Liver (tissue), 9 donors: ENCODE measurements around the gene SMAD5. TPM values are rescaled to one million over a fixed set of nuclear protein-coding genes. Genes with fewer than 3 reads are reported as not detected.

Experiments
- DNase-seq: peaks from one replicate; pipeline ENCODE4 v3.0.0-alpha.2; 2017; ENCODE audit warnings: low spot score
- H3K27ac ChIP-seq, 2 donors: one replicate each; pipeline ENCODE4 v1.7.0; 2013; ENCODE audit warnings: inconsistent platforms in 2 of 2, low read length in 2 of 2, control low read depth in 1 of 2, low read depth in 1 of 2, mild to moderate bottlenecking in 1 of 2
- H3K27me3 ChIP-seq, 4 donors: one replicate each; pipeline versions ENCODE4 v1.6.1 to v1.7.0; 2013; ENCODE audit warnings: low read length in 3 of 4, inconsistent platforms in 1 of 4, mild to moderate bottlenecking in 1 of 4, moderate library complexity in 1 of 4; ENCODE audit not compliant: control insufficient read depth in 4 of 4, insufficient read depth in 4 of 4
- H3K36me3 ChIP-seq, 4 donors: one replicate each; pipeline versions ENCODE4 v1.6.1 to v1.7.0; 2013; ENCODE audit warnings: low read length in 3 of 4, mild to moderate bottlenecking in 3 of 4, low read depth in 1 of 4, moderate library complexity in 1 of 4; ENCODE audit not compliant: control insufficient read depth in 4 of 4, insufficient read depth in 3 of 4
- H3K4me1 ChIP-seq, 4 donors: one replicate each; pipeline versions ENCODE4 v1.6.1 to v1.7.0; 2013; ENCODE audit warnings: low read length in 3 of 4, mild to moderate bottlenecking in 3 of 4, moderate library complexity in 1 of 4; ENCODE audit not compliant: control insufficient read depth in 4 of 4, insufficient read depth in 4 of 4
- H3K4me3 ChIP-seq, 3 donors: one replicate each; pipeline versions ENCODE4 v1.6.1 to v1.7.0; 2013; ENCODE audit warnings: low read length in 3 of 3, control low read depth in 1 of 3, low read depth in 1 of 3, mild to moderate bottlenecking in 1 of 3
- H3K9ac ChIP-seq, 2 donors: one replicate each; pipeline ENCODE4 v1.7.0; 2013; ENCODE audit warnings: low read length in 2 of 2, mild to moderate bottlenecking in 2 of 2, moderate library complexity in 2 of 2, control low read depth in 1 of 2, low read depth in 1 of 2
- H3K9me3 ChIP-seq, 4 donors: one replicate each; pipeline versions ENCODE4 v1.6.1 to v1.7.0; 2013; ENCODE audit warnings: low read length in 3 of 4; ENCODE audit not compliant: control insufficient read depth in 4 of 4
- ATF3 ChIP-seq: IDR thresholded peaks from 2 replicates; pipeline ENCODE4 v1.6.1; 2016; ENCODE audit warnings: antibody characterized with exemption
- EGR1 ChIP-seq, 2 donors: IDR thresholded peaks; 2 replicates each; pipeline ENCODE4 v1.6.1; 2016 to 2018; ENCODE audit warnings: antibody characterized with exemption in 2 of 2, low read depth in 2 of 2
- FOXA2 ChIP-seq: IDR thresholded peaks from 2 replicates; pipeline ENCODE4 v1.6.1; 2016; ENCODE audit warnings: antibody characterized with exemption
- GABPA ChIP-seq, 2 donors: IDR thresholded peaks in 1 of 2; conservative IDR thresholded peaks in 1 of 2; 2 replicates each; pipeline ENCODE4 v1.6.1; 2016; ENCODE audit warnings: antibody characterized with exemption in 2 of 2, mild to moderate bottlenecking in 1 of 2, moderate library complexity in 1 of 2
- HNF4A ChIP-seq, 2 donors: conservative IDR thresholded peaks; 2 replicates each; pipeline ENCODE4 v1.6.1; 2016; ENCODE audit warnings: antibody characterized with exemption in 2 of 2, mild to moderate bottlenecking in 2 of 2
- HNF4G ChIP-seq: IDR thresholded peaks from 2 replicates; pipeline ENCODE4 v1.6.1; 2016; ENCODE audit warnings: antibody characterized with exemption
- JUND ChIP-seq, 2 donors: IDR thresholded peaks; 2 replicates each; pipeline ENCODE4 v1.6.1; 2016; ENCODE audit warnings: antibody characterized with exemption in 2 of 2
- MAX ChIP-seq: IDR thresholded peaks from 2 replicates; pipeline ENCODE4 v1.6.1; 2016; ENCODE audit warnings: antibody characterized with exemption
- NR2F2 ChIP-seq: IDR thresholded peaks from 2 replicates; pipeline ENCODE4 v1.6.1; 2016; ENCODE audit warnings: antibody characterized with exemption
- RAD21 ChIP-seq, 2 donors: IDR thresholded peaks; 2 replicates each; pipeline ENCODE4 v1.6.1; 2016; ENCODE audit warnings: antibody characterized with exemption in 2 of 2, mild to moderate bottlenecking in 2 of 2
- REST ChIP-seq: IDR thresholded peaks from 2 replicates; pipeline ENCODE4 v1.6.1; 2016; ENCODE audit warnings: antibody characterized with exemption, mild to moderate bottlenecking
- RXRA ChIP-seq, 2 donors: IDR thresholded peaks; 2 replicates each; pipeline ENCODE4 v1.6.1; 2017 to 2018; ENCODE audit warnings: antibody characterized with exemption in 2 of 2, mild to moderate bottlenecking in 1 of 2
- SP1 ChIP-seq: IDR thresholded peaks from 2 replicates; pipeline ENCODE4 v1.6.1; 2018; ENCODE audit warnings: antibody characterized with exemption, mild to moderate bottlenecking
- TAF1 ChIP-seq: conservative IDR thresholded peaks from 2 replicates; pipeline ENCODE4 v1.6.1; 2016; ENCODE audit warnings: antibody characterized with exemption, mild to moderate bottlenecking
- YY1 ChIP-seq: IDR thresholded peaks from 2 replicates; pipeline ENCODE4 v1.6.1; 2016; ENCODE audit warnings: antibody characterized with exemption, mild to moderate bottlenecking
- WGBS: extraction: QIAGEN DNeasy Blood & Tissue Kit; methylation state at CpG from one replicate; pipeline ENCODE4 v1.1.7; 2013; 5-methylcytosine and 5-hydroxymethylcytosine counted together
- polyA plus RNA-seq, 2 donors: library from polyadenylated mRNA; stranded (reverse) in 1 of 2; unstranded in 1 of 2; fragments of 200-250 nt in 1 of 2; fragments of >200 nt in 1 of 2; fragmentation: Nextera tagmentation in 1 of 2; extraction: Ambion mirVana in 1 of 2; gene quantifications; one replicate each; pipeline versions ENCODE4 v1.2.1 to v1.2.3, GENCODE V29; 2013 to 2015
- total RNA-seq, 2 donors: library from RNA; depleted of rRNA; stranded (reverse); fragments of >200 nt; gene quantifications; one replicate each; pipeline ENCODE4 v1.2.3, GENCODE V29; 2014
- TF ChIP-seq, protein P1 (sequence below): IDR thresholded peaks from 2 replicates; pipeline ENCODE4 v1.6.1; 2016; ENCODE audit warnings: antibody characterized with exemption
- TF ChIP-seq, protein P2 (sequence below): fragments of 150-350 bp; IDR thresholded peaks from 2 replicates; pipeline ENCODE4 v1.5.1; 2017; ENCODE audit warnings: improper control_type of control experiment, low read depth, low read length; ENCODE audit not compliant: missing input control
- donor health status: healthy.
- donor health status: healthy.
- donor health status: healthy.
- donor health status: healthy.
- donor health status: healthy.

SMAD5 gene
- total and polyA plus RNA-seq, 4 donors: 5.9 to 42.0 (median 16.3) TPM

GRCh38 chr5:136133922-136134379 is 1.3 kb downstream of the SMAD5 start:
- H3K27me3 ChIP-seq: no peaks in the 10 kb centered on the region
- DNase-seq: no peak
- H3K36me3 ChIP-seq: no peaks in the 10 kb centered on the region
- peak overlapping the region; percentile 97 to 99 for H3K9ac ChIP-seq
- 9% methylated on average over 5 of the region's 5 CpGs for WGBS
- H3K27ac ChIP-seq: peak overlapping the region; percentile 99 to 100
- H3K4me3 ChIP-seq: peak overlapping the region; percentile 92 to 98 (median 94)
- H3K9me3 ChIP-seq: no peaks in the 10 kb centered on the region
- H3K4me1 ChIP-seq: peaks cover 15 to 27% (median 19%) of the 10 kb centered on the region in 4 donors
- TF ChIP-seq SP1 (no peak), TAF1 (no peak), YY1 (no peak), HNF4A (conservative IDR thresholded peaks at IDR 0.05) (no peak), MAX (no peak), NR2F2 (no peak), REST (no peak), JUND (IDR thresholded peaks at IDR 0.05) (no peak), FOXA2 (no peak), HNF4G (no peak), GABPA (IDR thresholded peaks at IDR 0.05 in 1 of 2, conservative IDR thresholded peaks at IDR 0.05 in 1 of 2) (no peak), RAD21 (IDR thresholded peaks at IDR 0.05) (no peak), EGR1 (IDR thresholded peaks at IDR 0.05; ENCODE audit: low read depth in 2 of 2) (no peak), ATF3 (no peak)
- TF ChIP-seq, protein P1, sequence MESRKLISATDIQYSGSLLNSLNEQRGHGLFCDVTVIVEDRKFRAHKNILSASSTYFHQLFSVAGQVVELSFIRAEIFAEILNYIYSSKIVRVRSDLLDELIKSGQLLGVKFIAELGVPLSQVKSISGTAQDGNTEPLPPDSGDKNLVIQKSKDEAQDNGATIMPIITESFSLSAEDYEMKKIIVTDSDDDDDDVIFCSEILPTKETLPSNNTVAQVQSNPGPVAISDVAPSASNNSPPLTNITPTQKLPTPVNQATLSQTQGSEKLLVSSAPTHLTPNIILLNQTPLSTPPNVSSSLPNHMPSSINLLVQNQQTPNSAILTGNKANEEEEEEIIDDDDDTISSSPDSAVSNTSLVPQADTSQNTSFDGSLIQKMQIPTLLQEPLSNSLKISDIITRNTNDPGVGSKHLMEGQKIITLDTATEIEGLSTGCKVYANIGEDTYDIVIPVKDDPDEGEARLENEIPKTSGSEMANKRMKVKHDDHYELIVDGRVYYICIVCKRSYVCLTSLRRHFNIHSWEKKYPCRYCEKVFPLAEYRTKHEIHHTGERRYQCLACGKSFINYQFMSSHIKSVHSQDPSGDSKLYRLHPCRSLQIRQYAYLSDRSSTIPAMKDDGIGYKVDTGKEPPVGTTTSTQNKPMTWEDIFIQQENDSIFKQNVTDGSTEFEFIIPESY: no peak

GRCh38 chr5:136134653-136135052 is 2.0 kb downstream of the SMAD5 start:
- H3K4me1 ChIP-seq: peaks cover 17 to 27% (median 23%) of the 10 kb centered on the region in 4 donors
- WGBS: 51% methylated on average over 1 of the region's 1 CpG
- peak overlapping the region in 1 of 3 donors; percentile 13 for H3K4me3 ChIP-seq
- TF ChIP-seq, protein P1: no peak
- TF ChIP-seq, protein P2, sequence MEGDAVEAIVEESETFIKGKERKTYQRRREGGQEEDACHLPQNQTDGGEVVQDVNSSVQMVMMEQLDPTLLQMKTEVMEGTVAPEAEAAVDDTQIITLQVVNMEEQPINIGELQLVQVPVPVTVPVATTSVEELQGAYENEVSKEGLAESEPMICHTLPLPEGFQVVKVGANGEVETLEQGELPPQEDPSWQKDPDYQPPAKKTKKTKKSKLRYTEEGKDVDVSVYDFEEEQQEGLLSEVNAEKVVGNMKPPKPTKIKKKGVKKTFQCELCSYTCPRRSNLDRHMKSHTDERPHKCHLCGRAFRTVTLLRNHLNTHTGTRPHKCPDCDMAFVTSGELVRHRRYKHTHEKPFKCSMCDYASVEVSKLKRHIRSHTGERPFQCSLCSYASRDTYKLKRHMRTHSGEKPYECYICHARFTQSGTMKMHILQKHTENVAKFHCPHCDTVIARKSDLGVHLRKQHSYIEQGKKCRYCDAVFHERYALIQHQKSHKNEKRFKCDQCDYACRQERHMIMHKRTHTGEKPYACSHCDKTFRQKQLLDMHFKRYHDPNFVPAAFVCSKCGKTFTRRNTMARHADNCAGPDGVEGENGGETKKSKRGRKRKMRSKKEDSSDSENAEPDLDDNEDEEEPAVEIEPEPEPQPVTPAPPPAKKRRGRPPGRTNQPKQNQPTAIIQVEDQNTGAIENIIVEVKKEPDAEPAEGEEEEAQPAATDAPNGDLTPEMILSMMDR: no peak
- TF ChIP-seq HNF4A (conservative IDR thresholded peaks at IDR 0.05): no peak
- no peak for TF ChIP-seq EGR1 (IDR thresholded peaks at IDR 0.05; ENCODE audit: low read depth in 2 of 2)
- no peak for TF ChIP-seq JUND (IDR thresholded peaks at IDR 0.05)
- no peak for TF ChIP-seq ATF3
- no peak for TF ChIP-seq NR2F2
- no peak for TF ChIP-seq MAX
- TF ChIP-seq HNF4G: no peak
- no peak for TF ChIP-seq RXRA (IDR thresholded peaks at IDR 0.05)
- TF ChIP-seq FOXA2: no peak
- no peak for TF ChIP-seq RAD21 (IDR thresholded peaks at IDR 0.05)
- no peak for TF ChIP-seq YY1
- no peaks in the 10 kb centered on the region for H3K36me3 ChIP-seq
- peak overlapping the region; percentile 11 to 15 for H3K27ac ChIP-seq
- no peaks in the 10 kb centered on the region for H3K27me3 ChIP-seq
- DNase-seq: no peak
- peak overlapping the region in 1 of 2 donors; percentile 18 for H3K9ac ChIP-seq
- H3K9me3 ChIP-seq: no peaks in the 10 kb centered on the region
